NT2/D1 (cell line): ENCODE data around the gene ERBB4.

ENCODE experiments used
- SUZ12 ChIP-seq: IDR thresholded peaks from 2 replicates; pipeline ENCODE4 v1.6.1; 2011; ENCODE audit not compliant: insufficient read length, insufficient read depth; ENCODE audit errors: extremely low read depth
- YY1 ChIP-seq: IDR thresholded peaks from 2 replicates; pipeline ENCODE4 v1.6.1; 2011; ENCODE audit not compliant: insufficient read length, insufficient read depth
- ZNF274 ChIP-seq: IDR thresholded peaks from 2 replicates; pipeline ENCODE4 v1.6.1; 2011; ENCODE audit warnings: mild to moderate bottlenecking, low read depth, low read length

- no peak for TF ChIP-seq ZNF274
- no peak for TF ChIP-seq YY1
- TF ChIP-seq SUZ12, result no peak
Observed at GRCh38 chr2:212158081-212158480, 380.5 kb downstream of the ERBB4 start.
